ENCODE measurements around the gene FRS2.

- TF ChIP-seq, protein P1, sequence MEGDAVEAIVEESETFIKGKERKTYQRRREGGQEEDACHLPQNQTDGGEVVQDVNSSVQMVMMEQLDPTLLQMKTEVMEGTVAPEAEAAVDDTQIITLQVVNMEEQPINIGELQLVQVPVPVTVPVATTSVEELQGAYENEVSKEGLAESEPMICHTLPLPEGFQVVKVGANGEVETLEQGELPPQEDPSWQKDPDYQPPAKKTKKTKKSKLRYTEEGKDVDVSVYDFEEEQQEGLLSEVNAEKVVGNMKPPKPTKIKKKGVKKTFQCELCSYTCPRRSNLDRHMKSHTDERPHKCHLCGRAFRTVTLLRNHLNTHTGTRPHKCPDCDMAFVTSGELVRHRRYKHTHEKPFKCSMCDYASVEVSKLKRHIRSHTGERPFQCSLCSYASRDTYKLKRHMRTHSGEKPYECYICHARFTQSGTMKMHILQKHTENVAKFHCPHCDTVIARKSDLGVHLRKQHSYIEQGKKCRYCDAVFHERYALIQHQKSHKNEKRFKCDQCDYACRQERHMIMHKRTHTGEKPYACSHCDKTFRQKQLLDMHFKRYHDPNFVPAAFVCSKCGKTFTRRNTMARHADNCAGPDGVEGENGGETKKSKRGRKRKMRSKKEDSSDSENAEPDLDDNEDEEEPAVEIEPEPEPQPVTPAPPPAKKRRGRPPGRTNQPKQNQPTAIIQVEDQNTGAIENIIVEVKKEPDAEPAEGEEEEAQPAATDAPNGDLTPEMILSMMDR (IDR thresholded peaks at IDR 0.05), result no peak
- no peak for TF ChIP-seq POLR2A (IDR thresholded peaks at IDR 0.05)
Observed at GRCh38 chr12:69471076-69471430, 865 bp downstream of the FRS2 start.
